ENCODE results near the gene PRIMA1.

Gene PRIMA1

GRCh38 chr14:93790966-93791365 lies 2.7 kb upstream of the PRIMA1 start:
- H3K36me3 Mint-ChIP-seq (ENCODE audit: insufficient read depth): no peaks in the 10 kb centered on the region
- H3K4me1 Mint-ChIP-seq: no peaks in the 10 kb centered on the region
- H3K27ac Mint-ChIP-seq (ENCODE audit: low read depth): no peak overlapping the region
- peaks cover 85% of the 10 kb centered on the region for H3K27me3 Mint-ChIP-seq
- ATAC-seq (replicated peaks; ENCODE audit: extremely low read depth, poor library complexity, severe bottlenecking): no peak
- DNase-seq (ENCODE audit: low spot score in 2 of 2): no peak
- no peaks in the 10 kb centered on the region for H3K9me3 Mint-ChIP-seq
- no peak overlapping the region for H3K4me3 Mint-ChIP-seq

- H3K4me1 Mint-ChIP-seq: no peaks in the 10 kb centered on the region
- peaks cover 96% of the 10 kb centered on the region for H3K27me3 Mint-ChIP-seq
- H3K36me3 Mint-ChIP-seq (ENCODE audit: insufficient read depth): no peaks in the 10 kb centered on the region
- no peak overlapping the region for H3K4me3 Mint-ChIP-seq
- ATAC-seq (replicated peaks; ENCODE audit: extremely low read depth, poor library complexity, severe bottlenecking) (no peak), DNase-seq (ENCODE audit: low spot score in 2 of 2) (no peak)
- H3K27ac Mint-ChIP-seq (ENCODE audit: low read depth): no peak overlapping the region
- H3K9me3 Mint-ChIP-seq: no peaks in the 10 kb centered on the region
These were observed 1.2 kb upstream of the PRIMA1 start for GRCh38 chr14:93789228-93790130.

GRCh38 chr14:93788543-93789227 lies 400 bp upstream of the PRIMA1 start:
- H3K27me3 Mint-ChIP-seq: peaks cover 96% of the 10 kb centered on the region
- no peak overlapping the region for H3K4me3 Mint-ChIP-seq
- no peak for ATAC-seq (replicated peaks; ENCODE audit: extremely low read depth, poor library complexity, severe bottlenecking)

GRCh38 chr14:93787465-93788292 lies 606 bp downstream of the PRIMA1 start:
- DNase-seq (ENCODE audit: low spot score in 2 of 2) (no peak), ATAC-seq (replicated peaks; ENCODE audit: extremely low read depth, poor library complexity, severe bottlenecking) (no peak)
- Mint-ChIP-seq H3K27me3 (peaks cover 96% of the 10 kb centered on the region), H3K9me3 (no peaks in the 10 kb centered on the region), H3K27ac (ENCODE audit: low read depth) (no peak overlapping the region), H3K4me1 (no peaks in the 10 kb centered on the region), H3K4me3 (no peak overlapping the region), H3K36me3 (ENCODE audit: insufficient read depth) (no peaks in the 10 kb centered on the region)

More at GRCh38 chr14:93788543-93789227, 400 bp upstream of the PRIMA1 start:
- DNase-seq (ENCODE audit: low spot score in 2 of 2): no peak
- H3K9me3 Mint-ChIP-seq: no peaks in the 10 kb centered on the region
- H3K4me1 Mint-ChIP-seq: no peaks in the 10 kb centered on the region
- H3K27ac Mint-ChIP-seq (ENCODE audit: low read depth): no peak overlapping the region
- no peaks in the 10 kb centered on the region for H3K36me3 Mint-ChIP-seq (ENCODE audit: insufficient read depth)

- DNase-seq (ENCODE audit: low spot score in 2 of 2) (no peak), ATAC-seq (replicated peaks; ENCODE audit: extremely low read depth, poor library complexity, severe bottlenecking) (no peak)
- Mint-ChIP-seq H3K27ac (ENCODE audit: low read depth) (no peak overlapping the region), H3K4me3 (no peak overlapping the region), H3K4me1 (no peaks in the 10 kb centered on the region), H3K36me3 (ENCODE audit: insufficient read depth) (no peaks in the 10 kb centered on the region), H3K27me3 (peaks cover 74% of the 10 kb centered on the region), H3K9me3 (no peaks in the 10 kb centered on the region)
These were observed 2.9 kb downstream of the PRIMA1 start for GRCh38 chr14:93785423-93785822.

- Mint-ChIP-seq H3K27me3 (peaks cover 69% of the 10 kb centered on the region), H3K27ac (ENCODE audit: low read depth) (no peak overlapping the region), H3K36me3 (ENCODE audit: insufficient read depth) (no peaks in the 10 kb centered on the region), H3K4me1 (no peaks in the 10 kb centered on the region), H3K9me3 (no peaks in the 10 kb centered on the region), H3K4me3 (no peak overlapping the region)
- ATAC-seq (replicated peaks; ENCODE audit: extremely low read depth, poor library complexity, severe bottlenecking) (no peak), DNase-seq (ENCODE audit: low spot score in 2 of 2) (no peak)
These were observed 3.4 kb downstream of the PRIMA1 start for GRCh38 chr14:93784878-93785277.

GRCh38 chr14:93780813-93781400 lies 7.4 kb downstream of the PRIMA1 start:
- Mint-ChIP-seq H3K36me3 (ENCODE audit: insufficient read depth) (no peaks in the 10 kb centered on the region), H3K4me3 (no peak overlapping the region), H3K27me3 (peaks cover 41% of the 10 kb centered on the region), H3K9me3 (no peaks in the 10 kb centered on the region), H3K4me1 (no peaks in the 10 kb centered on the region), H3K27ac (ENCODE audit: low read depth) (no peak overlapping the region)
- ATAC-seq (replicated peaks; ENCODE audit: extremely low read depth, poor library complexity, severe bottlenecking): no peak
- DNase-seq (ENCODE audit: low spot score in 2 of 2): no peak

GRCh38 chr14:93778856-93779629 lies 9.2 kb downstream of the PRIMA1 start:
- Mint-ChIP-seq H3K27me3 (peaks cover 29% of the 10 kb centered on the region), H3K9me3 (no peaks in the 10 kb centered on the region), H3K4me1 (no peaks in the 10 kb centered on the region), H3K4me3 (no peak overlapping the region), H3K36me3 (ENCODE audit: insufficient read depth) (no peaks in the 10 kb centered on the region), H3K27ac (ENCODE audit: low read depth) (no peak overlapping the region)
- ATAC-seq (replicated peaks; ENCODE audit: extremely low read depth, poor library complexity, severe bottlenecking) (no peak), DNase-seq (ENCODE audit: low spot score in 2 of 2) (no peak)

- Mint-ChIP-seq H3K27me3 (peaks cover 23% of the 10 kb centered on the region), H3K9me3 (no peaks in the 10 kb centered on the region), H3K4me1 (no peaks in the 10 kb centered on the region), H3K4me3 (no peak overlapping the region), H3K36me3 (ENCODE audit: insufficient read depth) (no peaks in the 10 kb centered on the region), H3K27ac (ENCODE audit: low read depth) (no peak overlapping the region)
- DNase-seq (ENCODE audit: low spot score in 2 of 2): no peak
- ATAC-seq (replicated peaks; ENCODE audit: extremely low read depth, poor library complexity, severe bottlenecking): no peak
These were observed 9.8 kb downstream of the PRIMA1 start for GRCh38 chr14:93778453-93778852.

GRCh38 chr14:93775744-93776143 lies 12.5 kb downstream of the PRIMA1 start:
- no peak overlapping the region for H3K27ac Mint-ChIP-seq (ENCODE audit: low read depth)
- H3K4me3 Mint-ChIP-seq: no peak overlapping the region
- peaks cover 5% of the 10 kb centered on the region for H3K9me3 Mint-ChIP-seq
- DNase-seq (ENCODE audit: low spot score in 2 of 2) (no peak), ATAC-seq (replicated peaks; ENCODE audit: extremely low read depth, poor library complexity, severe bottlenecking) (no peak)
- H3K27me3 Mint-ChIP-seq: peaks cover 15% of the 10 kb centered on the region
- H3K36me3 Mint-ChIP-seq (ENCODE audit: insufficient read depth): peaks cover 3% of the 10 kb centered on the region
- H3K4me1 Mint-ChIP-seq: no peaks in the 10 kb centered on the region

GRCh38 chr14:93775158-93775557 lies 13.1 kb downstream of the PRIMA1 start:
- ATAC-seq (replicated peaks; ENCODE audit: extremely low read depth, poor library complexity, severe bottlenecking) (no peak), DNase-seq (ENCODE audit: low spot score in 2 of 2) (no peak)
- Mint-ChIP-seq H3K4me1 (no peaks in the 10 kb centered on the region), H3K9me3 (peaks cover 5% of the 10 kb centered on the region), H3K4me3 (no peak overlapping the region), H3K27ac (ENCODE audit: low read depth) (no peak overlapping the region), H3K27me3 (peaks cover 17% of the 10 kb centered on the region), H3K36me3 (ENCODE audit: insufficient read depth) (peaks cover 3% of the 10 kb centered on the region)

All from central memory CD8-positive, alpha-beta T cell (primary cell).